Loucy (cell line): ENCODE data around the gene MPRIP.
"Not testable (repeated sequence)": the region's sequence is repeated elsewhere in the genome, so short reads cannot be mapped to it uniquely, and the experiment has no call there.

Experiments
- H2AFZ ChIP-seq: fragments of 200-600 bp; sonication (generic); 2 replicates; pipeline ENCODE4 v1.6.0; 2016; ENCODE audit warnings: antibody characterized with exemption, mild to moderate bottlenecking, low read length, moderate library complexity
- H3F3A ChIP-seq: fragments of 200-600 bp; 2 replicates; pipeline ENCODE4 v1.6.0; 2016; ENCODE audit warnings: antibody characterized with exemption, low read depth, mild to moderate bottlenecking
- H3K27me3 ChIP-seq: fragments of 200-600 bp; sonication (generic); 2 replicates; pipeline ENCODE4 v1.6.1; 2014; ENCODE audit warnings: low read length, mild to moderate bottlenecking; ENCODE audit not compliant: insufficient read depth, poor library complexity, severe bottlenecking
- H3K36me3 ChIP-seq: fragments of 200-600 bp; sonication (generic); 2 replicates; pipeline ENCODE4 v1.6.1; 2016; ENCODE audit warnings: low read length; ENCODE audit not compliant: insufficient read depth
- H3K4me1 ChIP-seq: fragments of 200-600 bp; sonication (generic); 2 replicates; pipeline ENCODE4 v1.5.1; 2014; ENCODE audit warnings: low read length, mild to moderate bottlenecking; ENCODE audit not compliant: insufficient read depth, poor library complexity, severe bottlenecking
- H3K4me2 ChIP-seq: fragments of 200-600 bp; sonication (generic); 2 replicates; pipeline ENCODE4 v1.6.0; 2014; ENCODE audit warnings: antibody characterized with exemption, low read length, low read depth, mild to moderate bottlenecking; ENCODE audit not compliant: poor library complexity, severe bottlenecking
- H3K4me3 ChIP-seq: fragments of 200-600 bp; sonication (generic); 2 replicates; pipeline ENCODE4 v1.5.1; 2014; ENCODE audit warnings: low read length, mild to moderate bottlenecking, mixed read lengths; ENCODE audit not compliant: poor library complexity, severe bottlenecking
- H3K79me2 ChIP-seq: fragments of 200-600 bp; sonication (generic); 2 replicates; pipeline ENCODE4 v1.6.1; 2014; ENCODE audit warnings: low read length; ENCODE audit not compliant: insufficient read depth
- H3K9ac ChIP-seq: fragments of 200-600 bp; sonication (generic); 2 replicates; pipeline ENCODE4 v1.6.0; 2014; ENCODE audit warnings: mild to moderate bottlenecking, low read depth, low read length, moderate library complexity; ENCODE audit not compliant: poor library complexity, severe bottlenecking
- H3K9me2 ChIP-seq: fragments of 200-600 bp; sonication (generic); replicated peaks from 2 replicates; pipeline ENCODE4 v1.6.1; 2016; ENCODE audit warnings: low read depth, low read length, mixed read lengths
- H3K9me3 ChIP-seq: fragments of 200-600 bp; sonication (generic); 2 replicates; pipeline ENCODE4 v1.6.1; 2014; ENCODE audit warnings: mild to moderate bottlenecking, antibody characterized with exemption, low read length, low read depth; ENCODE audit not compliant: insufficient read depth
- H4K20me1 ChIP-seq: fragments of 200-600 bp; sonication (generic); 2 replicates; pipeline ENCODE4 v1.6.0; 2014; ENCODE audit warnings: antibody characterized with exemption, low read length, mild to moderate bottlenecking; ENCODE audit not compliant: insufficient read depth, poor library complexity, severe bottlenecking
- EZH2phosphoT487 ChIP-seq: fragments of 200-600 bp; IDR thresholded peaks from 2 replicates; pipeline ENCODE4 v1.6.1; 2018; ENCODE audit warnings: antibody characterized with exemption, mild to moderate bottlenecking, moderate library complexity, borderline replicate concordance
- TF ChIP-seq, protein P1 (sequence below): fragments of 200-600 bp; sonication (generic); conservative IDR thresholded peaks from 2 replicates; pipeline ENCODE4 v1.5.1; 2014; ENCODE audit warnings: mild to moderate bottlenecking, antibody characterized with exemption, low read length

Gene MPRIP

DNA sequence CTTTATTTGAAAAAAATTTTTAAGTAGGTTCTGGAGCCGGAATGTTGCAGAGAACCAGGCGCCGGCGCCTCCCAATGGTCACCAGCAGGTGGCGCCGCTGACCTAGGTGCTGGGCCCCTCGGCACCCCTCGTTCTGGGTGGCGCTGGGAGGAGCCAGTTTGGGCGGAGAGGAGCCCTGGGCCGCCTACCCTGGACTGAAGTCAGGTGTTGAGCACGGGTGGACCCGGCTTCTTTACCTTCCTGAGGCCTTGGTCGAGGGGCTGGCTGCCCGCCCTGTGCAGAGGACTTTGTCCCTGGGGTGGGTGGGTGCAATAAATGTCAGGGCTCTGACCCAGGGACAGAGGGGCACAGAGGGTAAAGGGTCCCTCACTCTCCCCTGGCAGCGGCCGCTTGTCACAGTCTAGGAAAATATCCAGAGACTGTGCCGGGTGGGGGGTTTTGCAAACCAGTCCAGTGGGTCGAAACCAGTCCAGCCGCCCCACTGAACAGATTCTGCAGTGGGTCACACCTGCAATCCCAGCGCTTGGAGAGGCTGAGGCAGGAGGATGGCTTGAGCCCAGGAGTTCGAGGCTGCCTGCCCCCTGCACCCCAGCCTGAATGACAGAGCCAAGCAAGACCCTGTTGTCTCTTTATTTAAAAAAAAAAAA, 40.3 kb upstream of the MPRIP start:
- H3K9ac ChIP-seq = no peak overlapping the region
- no peaks in the 10 kb centered on the region for H3K27me3 ChIP-seq
- H3F3A ChIP-seq = no peaks in the 10 kb centered on the region
- H3K9me2 ChIP-seq = no peaks in the 10 kb centered on the region
- no peak for TF ChIP-seq EZH2phosphoT487
- TF ChIP-seq, protein P1, sequence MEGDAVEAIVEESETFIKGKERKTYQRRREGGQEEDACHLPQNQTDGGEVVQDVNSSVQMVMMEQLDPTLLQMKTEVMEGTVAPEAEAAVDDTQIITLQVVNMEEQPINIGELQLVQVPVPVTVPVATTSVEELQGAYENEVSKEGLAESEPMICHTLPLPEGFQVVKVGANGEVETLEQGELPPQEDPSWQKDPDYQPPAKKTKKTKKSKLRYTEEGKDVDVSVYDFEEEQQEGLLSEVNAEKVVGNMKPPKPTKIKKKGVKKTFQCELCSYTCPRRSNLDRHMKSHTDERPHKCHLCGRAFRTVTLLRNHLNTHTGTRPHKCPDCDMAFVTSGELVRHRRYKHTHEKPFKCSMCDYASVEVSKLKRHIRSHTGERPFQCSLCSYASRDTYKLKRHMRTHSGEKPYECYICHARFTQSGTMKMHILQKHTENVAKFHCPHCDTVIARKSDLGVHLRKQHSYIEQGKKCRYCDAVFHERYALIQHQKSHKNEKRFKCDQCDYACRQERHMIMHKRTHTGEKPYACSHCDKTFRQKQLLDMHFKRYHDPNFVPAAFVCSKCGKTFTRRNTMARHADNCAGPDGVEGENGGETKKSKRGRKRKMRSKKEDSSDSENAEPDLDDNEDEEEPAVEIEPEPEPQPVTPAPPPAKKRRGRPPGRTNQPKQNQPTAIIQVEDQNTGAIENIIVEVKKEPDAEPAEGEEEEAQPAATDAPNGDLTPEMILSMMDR = peak; percentile 90
- H2AFZ ChIP-seq = peak overlapping the region; percentile 80
- no peaks in the 10 kb centered on the region for H4K20me1 ChIP-seq
- H3K9me3 ChIP-seq = no peaks in the 10 kb centered on the region
- no peaks in the 10 kb centered on the region for H3K79me2 ChIP-seq
- H3K4me3 ChIP-seq = no peak overlapping the region
- peak overlapping the region; percentile 46 for H3K4me2 ChIP-seq
- no peaks in the 10 kb centered on the region for H3K36me3 ChIP-seq
- peaks cover 3% of the 10 kb centered on the region for H3K4me1 ChIP-seq

DNA sequence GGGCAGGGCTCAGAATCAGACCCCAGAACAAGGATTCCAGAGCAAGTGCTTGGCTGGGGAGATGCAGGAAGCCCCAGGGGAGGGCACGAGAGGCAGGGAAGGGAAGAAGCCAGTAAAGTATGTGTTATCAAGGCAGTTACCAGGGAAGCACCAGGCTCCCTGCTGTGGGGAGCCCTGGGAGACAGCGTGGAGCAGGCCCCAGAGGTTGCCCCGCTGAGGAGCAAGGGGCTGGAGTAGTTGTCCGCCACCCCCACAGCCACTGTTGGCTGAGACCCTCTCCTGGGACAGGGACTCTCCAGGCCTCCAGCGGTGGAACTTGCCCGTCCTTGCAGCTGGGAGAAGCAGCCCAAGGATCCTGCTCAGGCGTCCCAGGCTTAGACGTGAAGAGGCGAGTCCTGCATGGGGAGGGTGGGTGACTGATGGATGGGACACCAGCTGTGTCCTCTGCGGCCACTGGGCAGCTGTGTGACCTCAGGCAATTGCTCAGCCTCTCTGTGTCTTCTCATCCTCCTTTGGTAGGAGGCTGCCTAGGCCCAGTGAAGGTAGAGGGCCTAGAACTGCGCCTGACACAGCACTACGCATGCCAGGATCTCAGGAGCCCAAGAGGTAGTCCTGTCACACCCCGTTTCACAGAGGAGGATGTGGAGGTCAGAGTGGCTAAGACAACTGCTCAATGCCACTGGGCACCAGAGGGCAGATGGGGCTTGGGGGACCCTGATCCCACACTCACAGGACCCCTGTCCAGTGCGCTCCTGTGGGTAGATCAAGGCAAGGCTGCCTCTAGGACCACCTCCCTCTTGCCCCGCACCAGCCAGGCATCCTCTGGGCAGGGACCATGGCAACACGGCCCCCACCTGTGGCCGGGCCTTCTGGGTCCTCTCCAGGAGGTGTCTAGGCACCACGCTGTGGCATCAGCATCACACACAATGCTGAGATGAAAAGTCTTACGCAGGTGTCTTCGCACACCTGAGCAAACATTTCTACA, 39.2 kb upstream of the MPRIP start:
- not testable (repeated sequence) for H3K27me3 ChIP-seq, H3K4me1 ChIP-seq, H3K9ac ChIP-seq, H3K36me3 ChIP-seq, H3K4me3 ChIP-seq, H3K4me2 ChIP-seq, H4K20me1 ChIP-seq, H3K79me2 ChIP-seq, H3F3A ChIP-seq, H3K9me3 ChIP-seq, H2AFZ ChIP-seq, H3K9me2 ChIP-seq

DNA sequence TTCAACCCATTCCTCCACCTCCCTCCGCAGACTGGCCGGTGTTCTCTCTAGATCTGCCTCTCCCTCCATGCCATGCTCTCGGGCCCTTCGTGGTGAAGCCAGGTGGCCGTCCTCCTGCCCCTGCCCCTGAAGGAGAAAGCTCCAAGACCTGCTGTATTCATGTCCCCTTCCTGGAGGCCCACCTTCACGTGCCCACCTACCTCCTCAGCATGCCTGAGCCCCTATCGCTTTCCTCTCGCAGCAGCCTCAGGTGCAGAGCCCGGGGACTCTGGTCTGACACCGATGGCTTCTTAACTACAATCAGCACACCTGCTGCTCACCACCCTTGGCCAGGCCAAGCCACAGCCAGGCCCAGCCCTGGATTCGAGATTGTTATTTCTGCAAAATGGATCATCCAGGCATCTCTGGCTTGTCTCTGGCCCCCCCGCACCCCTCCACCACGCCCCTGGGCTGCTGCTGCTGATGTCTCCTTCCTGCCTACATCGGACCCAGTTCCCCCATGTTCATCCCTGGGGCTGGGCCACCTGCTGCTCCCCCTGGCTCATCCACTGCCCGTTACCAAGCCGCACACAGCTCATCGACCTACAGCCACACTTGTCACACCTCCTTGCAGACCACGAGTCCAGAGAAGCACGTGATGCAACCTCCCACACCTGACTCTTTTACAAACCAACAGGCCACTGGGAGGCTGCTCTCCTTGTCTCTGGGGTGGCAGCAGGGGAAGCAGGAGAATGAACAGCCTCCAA, 37.8 kb upstream of the MPRIP start:
- H3K9ac ChIP-seq = no peak overlapping the region
- H3K27me3 ChIP-seq = no peaks in the 10 kb centered on the region
- no peak for TF ChIP-seq EZH2phosphoT487
- TF ChIP-seq, protein P1 = no peak
- no peaks in the 10 kb centered on the region for H3K36me3 ChIP-seq
- no peaks in the 10 kb centered on the region for H3K79me2 ChIP-seq
- H3K9me2 ChIP-seq = no peaks in the 10 kb centered on the region
- no peak overlapping the region for H3K4me2 ChIP-seq
- H3F3A ChIP-seq = no peaks in the 10 kb centered on the region
- no peaks in the 10 kb centered on the region for H3K4me1 ChIP-seq
- H3K4me3 ChIP-seq = no peak overlapping the region
- no peaks in the 10 kb centered on the region for H4K20me1 ChIP-seq
- no peaks in the 10 kb centered on the region for H3K9me3 ChIP-seq
- H2AFZ ChIP-seq = no peak overlapping the region

DNA sequence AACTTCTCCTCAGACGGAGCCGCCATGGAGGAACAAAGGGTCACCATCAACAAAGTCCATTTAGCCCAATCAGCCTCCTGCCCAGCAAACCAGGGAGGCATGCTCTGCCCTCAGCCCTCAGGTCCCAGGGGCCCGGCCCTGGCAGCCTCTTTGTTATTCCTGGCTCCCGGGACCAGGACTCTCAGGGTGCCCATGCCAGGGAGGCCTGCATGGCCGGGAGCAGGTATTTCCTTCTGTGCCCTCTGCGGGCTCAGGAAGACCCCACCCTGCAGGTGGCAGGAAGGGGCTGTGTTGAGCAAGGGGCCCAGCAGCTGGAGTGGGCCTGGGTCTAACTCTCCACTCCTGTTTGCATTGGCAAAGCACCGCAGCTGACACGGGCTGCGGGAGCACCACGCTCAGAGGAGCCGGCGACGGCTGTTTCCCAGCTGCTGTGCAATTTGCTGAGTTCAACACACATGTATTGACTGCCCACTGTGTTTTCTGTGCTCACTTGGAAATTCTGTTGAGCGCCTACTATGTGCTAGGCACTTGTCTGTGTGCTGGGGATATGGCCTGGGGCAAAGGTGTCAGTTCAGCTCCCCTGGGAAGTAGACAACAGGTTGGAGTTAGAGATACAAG, 37.2 kb upstream of the MPRIP start:
- H3K4me3 ChIP-seq, H3K4me1 ChIP-seq, H3K27me3 ChIP-seq, H4K20me1 ChIP-seq, H3K9ac ChIP-seq, H2AFZ ChIP-seq, H3K36me3 ChIP-seq, H3K4me2 ChIP-seq, H3F3A ChIP-seq, H3K79me2 ChIP-seq, H3K9me3 ChIP-seq, H3K9me2 ChIP-seq: not testable (repeated sequence)

DNA sequence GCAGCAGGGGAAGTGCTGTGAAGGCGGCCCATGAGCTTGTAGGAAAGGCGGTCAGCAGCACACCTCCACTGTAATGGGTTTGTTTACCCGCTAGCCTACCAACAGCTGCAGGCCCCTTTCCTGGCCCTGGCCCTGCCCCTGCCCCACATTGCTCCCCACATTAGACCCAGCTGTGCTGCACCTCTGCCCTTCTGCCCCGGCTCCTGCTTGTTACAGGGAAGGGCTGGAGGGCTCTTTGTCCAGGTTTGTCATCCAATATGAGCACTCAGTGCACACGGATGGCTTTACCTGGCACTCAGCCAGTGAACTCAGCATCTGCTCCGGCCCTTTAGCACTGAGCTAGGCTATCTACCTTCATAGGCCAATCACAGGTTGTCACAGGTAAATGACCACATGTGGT, 34.4 kb upstream of the MPRIP start:
- H2AFZ ChIP-seq, H3K9me2 ChIP-seq, H3K27me3 ChIP-seq, H3K9me3 ChIP-seq, H3K4me2 ChIP-seq, H3K36me3 ChIP-seq, H4K20me1 ChIP-seq, H3K4me1 ChIP-seq, H3F3A ChIP-seq, H3K79me2 ChIP-seq, H3K9ac ChIP-seq, H3K4me3 ChIP-seq: not testable (repeated sequence)
